GM18519 (cell line): Measurements from ENCODE around the gene MTHFD1L.

Experiments
- ATAC-seq: cut with Tn5 transposase; IDR thresholded peaks from one replicate; pipeline ENCODE4 v1.9.1; 2021; ENCODE audit warnings: mild to moderate bottlenecking, moderate library complexity; ENCODE audit not compliant: unreplicated experiment, low FRiP score

The MTHFD1L gene

DNA sequence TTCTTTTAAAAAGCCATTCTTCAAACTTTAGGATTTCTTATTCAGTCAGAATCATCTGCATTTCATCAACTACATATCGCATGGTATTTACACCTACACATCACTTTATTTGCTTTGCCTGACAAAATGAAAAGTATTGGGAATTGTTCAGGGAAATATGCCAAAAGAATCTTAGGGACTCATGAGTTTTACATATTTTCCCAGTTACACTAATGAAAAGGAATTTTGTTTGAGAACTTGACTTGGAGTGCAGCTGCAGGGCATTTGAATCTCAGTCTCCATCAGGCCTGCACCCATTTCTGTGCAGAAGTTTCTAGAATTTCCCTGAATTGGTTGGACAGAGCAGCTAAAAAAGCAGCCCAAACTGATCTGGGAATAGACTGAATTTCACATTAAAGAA is 65.3 kb downstream of the MTHFD1L start:
- no peak for ATAC-seq

DNA sequence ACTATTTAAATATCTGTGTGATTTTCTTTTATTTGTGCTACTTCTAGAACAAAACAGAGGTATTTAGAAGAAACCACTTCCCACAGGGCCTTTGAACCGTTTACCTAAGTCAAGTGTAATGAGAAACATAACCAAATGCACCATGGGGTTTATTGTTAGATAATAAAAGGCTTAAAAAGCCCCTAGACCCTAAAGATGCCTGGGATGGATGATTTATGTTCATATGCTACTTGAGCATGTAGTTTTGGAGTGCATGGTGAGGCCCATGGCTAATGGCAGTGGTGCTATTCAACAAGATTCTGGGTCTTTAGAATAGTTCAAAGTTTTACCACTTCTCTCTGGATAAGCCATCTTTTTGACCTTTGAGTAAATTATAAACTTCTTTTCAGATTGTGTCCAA is 65.9 kb downstream of the MTHFD1L start:
- no peak for ATAC-seq

DNA sequence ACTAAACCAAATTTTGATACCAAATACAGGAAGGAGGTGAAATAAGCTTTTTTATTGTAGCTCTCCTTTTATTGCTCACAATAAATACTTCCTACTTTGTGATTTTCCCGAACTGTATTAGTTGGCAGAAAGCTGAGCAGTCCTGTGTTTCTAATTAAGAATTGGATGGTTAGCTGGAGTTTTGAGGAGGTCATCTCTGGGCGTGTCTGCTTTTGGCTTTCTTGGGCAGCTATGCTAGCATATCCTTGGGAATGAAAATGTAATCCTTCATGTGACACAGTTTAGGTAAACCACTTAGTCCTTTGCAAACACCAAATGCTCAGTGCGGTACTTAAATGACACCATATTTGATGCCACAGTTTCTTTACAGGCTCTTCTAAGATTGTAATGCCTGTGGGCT is 67.5 kb downstream of the MTHFD1L start:
- ATAC-seq = no peak

DNA sequence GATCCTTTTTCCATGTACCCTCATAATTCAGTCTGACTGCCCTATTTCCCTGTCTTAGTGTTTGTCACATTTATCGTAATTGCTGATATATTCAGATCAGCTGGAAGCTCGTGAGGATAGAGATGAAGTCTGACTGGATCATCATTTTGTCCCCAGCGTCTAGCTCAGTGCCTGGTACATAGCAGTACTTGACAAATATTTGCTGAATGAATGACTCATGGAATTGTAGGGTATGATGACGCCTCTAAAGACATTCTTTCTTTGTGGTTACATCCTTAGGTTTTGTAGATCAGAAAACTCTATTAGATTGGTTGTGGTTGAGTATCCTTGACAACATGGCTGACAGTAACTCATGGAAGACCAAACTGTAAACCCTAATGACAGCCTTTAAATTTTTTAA is 68.9 kb downstream of the MTHFD1L start:
- ATAC-seq = no peak

DNA sequence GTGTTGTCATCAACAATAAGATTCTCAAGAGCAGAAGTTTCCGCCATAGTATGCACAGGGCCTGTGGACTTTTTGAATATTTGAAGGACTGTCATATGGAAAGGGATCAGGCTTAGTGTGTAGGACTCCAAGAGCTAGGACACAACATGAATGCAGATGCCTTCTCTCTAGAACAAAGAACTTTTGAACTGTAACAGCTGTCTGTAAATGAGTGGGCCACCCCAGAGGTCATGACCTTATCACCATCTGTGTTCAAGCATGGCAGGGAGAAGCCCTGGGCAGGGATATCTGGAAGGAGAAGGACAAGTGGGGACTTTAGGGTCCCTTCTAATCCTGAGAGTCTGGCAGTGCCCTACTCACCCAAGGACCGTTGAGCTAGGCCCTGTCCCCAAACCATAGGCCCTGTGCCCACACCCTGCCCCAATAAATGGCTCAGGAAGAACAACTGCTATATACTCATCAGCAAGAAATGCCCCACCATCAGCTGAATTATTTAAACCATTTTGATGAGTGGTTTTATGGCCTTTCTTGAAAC is 70.6 kb downstream of the MTHFD1L start:
- ATAC-seq = no peak

DNA sequence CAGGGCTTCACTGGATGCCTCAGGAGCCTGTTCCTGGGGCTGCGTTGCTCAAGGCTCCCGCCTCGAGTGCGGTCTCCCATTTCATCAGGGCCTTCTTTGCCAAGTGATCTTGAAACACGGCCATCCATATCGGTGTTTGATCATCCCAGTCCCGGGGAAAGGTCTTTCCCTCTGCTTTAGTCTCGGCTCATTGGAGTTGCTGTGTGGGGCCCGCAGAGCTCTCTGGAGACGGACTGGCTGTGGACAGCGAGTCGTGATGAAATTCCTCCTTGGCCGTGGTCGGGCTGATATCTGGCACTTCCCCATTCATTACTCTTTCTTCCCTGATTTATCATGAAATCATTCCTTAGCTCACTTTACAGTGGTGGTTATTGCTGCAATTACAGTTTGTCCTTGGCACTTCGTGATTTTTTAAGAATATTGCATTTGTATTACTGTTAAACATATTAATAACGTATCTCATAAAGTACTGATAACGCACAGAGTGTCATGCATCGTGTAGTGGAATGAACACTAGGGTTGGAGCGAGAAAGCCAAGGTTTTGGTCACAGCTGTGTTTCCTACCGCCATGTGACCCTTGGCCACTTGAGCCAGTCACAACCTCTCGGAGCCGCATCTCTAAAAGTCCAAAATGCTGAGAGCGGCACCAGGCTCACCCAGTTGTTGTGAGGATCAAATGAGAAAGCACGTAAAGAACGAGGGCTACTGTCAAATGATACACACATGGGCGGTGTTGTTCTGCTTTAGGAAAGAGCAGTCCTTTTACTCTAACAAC is 71.8 kb downstream of the MTHFD1L start:
- no peak for ATAC-seq

DNA sequence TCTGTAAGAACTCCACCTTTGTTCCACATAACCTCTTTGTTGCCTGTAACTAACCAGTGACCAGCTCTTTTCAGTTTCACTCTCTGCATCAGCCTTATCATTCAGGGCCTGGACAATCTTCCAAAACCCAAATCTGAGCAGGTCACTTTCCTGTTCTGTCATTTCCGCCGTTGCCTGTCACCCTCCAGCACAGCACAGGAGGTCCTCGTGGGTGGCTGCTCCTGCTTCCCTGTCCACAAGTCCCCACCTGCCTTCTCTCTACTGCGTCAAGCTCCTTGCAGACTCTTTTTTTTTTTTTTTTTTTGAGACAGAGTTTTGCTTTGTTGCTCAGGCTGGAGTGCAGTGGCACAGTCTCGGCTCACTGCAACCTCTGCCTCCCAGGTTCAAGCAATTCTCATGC is 73.9 kb downstream of the MTHFD1L start:
- ATAC-seq = no peak

DNA sequence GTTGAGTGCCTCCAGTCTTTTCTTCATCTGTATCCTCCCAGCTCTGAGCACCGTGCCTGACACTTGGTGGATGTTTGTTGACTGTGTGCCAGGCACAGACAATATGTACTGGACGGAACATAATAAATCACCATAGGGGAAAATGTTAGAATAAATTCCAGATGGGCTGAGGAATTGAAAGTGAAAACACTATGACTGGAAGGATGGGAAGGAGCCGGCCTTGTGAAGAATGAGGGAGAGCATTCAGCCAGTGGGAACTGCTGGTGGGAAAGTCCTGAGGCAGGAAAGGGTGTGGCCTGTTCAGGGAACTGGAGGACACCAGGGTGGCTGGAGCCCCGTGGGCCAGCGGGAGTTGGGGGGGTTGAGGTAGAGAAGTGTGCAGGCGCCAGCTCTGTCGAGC is 75.4 kb downstream of the MTHFD1L start:
- ATAC-seq = no peak

DNA sequence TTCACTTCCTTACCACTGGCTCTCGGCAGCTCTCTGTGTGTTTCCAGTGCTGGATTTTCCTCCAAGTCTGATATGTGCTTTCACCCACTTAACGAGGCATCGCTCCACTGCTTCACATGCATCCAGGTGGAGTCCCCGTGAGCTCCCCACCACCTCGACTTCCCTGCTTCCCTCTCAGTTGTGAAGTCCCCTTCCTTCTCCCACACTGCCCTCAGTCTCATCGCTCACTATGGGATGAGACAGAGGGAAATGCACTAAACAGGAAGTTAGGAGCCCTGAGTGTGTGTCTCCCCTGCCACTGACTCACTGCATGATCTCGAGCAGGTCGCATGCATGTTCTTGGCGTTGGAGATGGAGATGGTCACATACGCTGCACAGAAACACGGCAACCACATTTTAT is 84.0 kb downstream of the MTHFD1L start:
- ATAC-seq = no peak

DNA sequence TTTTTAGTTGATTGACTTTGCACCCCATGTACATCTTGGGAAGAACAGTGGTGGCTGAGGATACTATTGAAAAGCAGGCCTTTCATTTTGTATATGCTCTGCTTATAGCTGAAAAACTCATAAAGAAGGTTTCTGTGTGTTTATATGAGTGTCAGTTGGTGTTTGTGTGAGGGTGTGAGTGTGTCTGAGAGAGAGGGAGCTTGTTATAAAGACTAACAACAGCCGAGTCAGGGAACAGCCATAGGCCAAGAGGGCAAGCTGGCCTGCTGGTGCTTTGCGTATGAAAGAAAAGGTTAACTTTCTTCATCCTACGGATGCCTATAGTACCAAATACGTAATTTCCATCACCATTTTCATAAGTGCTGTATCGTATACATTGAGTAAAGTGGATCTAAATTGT is 88.3 kb downstream of the MTHFD1L start:
- no peak for ATAC-seq

DNA sequence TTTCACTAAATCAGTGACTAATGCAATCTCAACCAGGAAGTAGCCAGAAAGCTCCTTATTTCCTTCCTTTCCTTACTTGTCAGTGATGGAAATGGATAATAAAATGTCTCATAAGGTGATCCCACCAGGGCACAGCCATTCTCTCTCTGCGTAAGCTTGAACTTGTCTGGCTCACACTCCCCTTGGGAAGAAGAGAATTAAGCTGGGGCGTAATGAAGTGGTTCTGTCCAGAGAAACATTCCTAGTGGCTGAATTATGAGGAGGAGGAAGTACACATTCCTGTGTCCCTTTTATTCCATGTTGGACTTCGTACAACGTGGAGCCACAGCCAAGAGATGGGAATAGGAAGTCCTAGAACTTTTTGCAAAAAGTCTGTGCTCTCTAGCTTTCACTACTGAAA is 93.7 kb downstream of the MTHFD1L start:
- ATAC-seq = no peak

DNA sequence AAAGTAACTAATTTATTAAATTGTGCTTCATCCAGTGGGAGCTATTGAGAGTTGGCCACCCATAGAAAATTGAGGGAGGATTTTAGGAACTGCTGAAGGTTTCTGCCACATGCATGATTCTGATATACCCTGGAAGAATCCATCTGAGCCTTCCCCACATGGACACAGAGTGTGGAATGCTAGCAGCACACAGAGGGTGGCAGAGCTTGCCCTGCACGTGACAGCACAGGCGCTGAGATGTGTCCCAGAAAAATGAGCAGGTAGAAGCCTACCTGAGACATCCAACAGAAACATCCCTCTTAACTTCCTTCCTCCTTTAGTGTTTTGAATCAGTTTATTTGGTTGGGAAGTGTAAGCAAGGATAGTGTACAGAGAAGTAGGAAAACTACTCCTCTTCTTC is 96.9 kb downstream of the MTHFD1L start:
- no peak for ATAC-seq

DNA sequence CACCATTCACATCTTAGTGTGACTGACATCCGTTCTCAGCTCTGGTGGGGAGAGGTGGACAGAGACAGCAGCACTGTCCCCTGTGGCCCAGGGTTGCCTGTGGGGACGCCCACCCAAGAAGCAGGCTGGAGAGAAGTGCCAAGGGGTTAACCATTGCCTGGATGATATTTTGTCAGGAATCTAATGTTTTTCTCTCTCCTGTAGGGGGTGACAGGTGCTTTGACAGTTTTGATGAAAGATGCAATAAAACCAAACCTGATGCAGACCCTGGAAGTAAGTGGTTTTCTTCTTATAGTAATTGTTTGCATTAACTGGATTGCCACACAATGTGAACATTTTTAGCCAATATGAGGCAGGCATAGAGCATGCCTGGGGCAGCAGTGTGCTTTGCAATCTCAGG is 99.3 kb downstream of the MTHFD1L start:
- no peak for ATAC-seq

DNA sequence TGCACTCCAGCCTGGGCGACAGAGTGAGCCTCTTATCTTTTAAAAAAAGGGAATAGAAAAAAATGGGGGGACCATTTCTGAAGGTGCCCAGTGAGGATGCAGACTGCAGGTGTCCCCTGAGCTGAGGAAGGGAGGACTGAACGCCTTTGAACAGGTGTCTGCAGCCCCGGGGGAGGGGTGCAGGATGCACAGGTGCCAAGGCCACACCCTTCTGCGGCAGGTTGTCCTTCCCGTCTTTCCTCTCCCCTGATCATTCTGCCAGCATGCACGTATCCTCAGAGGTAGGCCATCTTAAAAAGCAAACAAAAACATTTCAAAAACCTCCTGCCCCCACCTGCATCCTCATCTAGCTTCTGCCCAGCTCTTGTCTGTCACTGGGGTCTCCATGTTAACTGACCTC is 101.3 kb downstream of the MTHFD1L start:
- ATAC-seq = no peak

DNA sequence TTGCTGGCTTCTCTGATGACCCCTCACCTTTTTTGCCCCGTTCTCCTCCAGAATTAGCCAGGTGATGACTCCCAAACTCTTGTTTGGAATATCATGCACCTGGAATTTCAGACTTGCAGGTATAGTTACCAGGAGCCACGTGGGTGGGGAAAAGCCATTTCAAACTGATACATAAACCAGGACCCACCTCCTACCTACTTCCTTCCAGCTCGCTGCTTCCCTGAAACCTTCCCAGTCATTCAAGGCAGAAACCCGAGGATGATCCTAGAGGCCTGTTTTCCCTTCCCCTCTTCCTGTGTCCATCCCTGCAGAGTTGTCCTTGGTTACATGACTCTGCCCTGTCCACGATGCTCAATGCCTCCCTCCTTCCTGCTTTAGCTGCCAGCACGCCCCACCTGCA is 101.9 kb downstream of the MTHFD1L start:
- ATAC-seq = no peak

DNA sequence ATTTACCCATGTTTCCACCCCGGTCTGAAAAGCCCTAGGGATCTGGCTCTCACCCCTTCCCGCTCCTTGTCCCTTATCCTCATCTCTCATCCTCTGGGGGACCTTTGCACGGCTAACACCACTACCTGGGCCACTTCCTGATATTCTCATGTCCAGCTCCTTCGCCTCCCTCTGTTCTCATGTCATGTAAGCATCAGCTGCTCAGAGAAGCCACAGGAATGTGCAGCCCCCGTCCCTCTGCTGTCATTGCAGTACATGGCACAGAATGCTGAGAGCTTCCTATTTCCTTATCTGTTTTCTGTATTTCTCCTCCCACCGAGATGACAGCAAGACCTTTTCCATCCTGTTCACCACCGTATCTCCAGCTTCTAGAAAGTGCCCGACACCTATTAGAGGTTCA is 102.4 kb downstream of the MTHFD1L start:
- ATAC-seq = no peak

DNA sequence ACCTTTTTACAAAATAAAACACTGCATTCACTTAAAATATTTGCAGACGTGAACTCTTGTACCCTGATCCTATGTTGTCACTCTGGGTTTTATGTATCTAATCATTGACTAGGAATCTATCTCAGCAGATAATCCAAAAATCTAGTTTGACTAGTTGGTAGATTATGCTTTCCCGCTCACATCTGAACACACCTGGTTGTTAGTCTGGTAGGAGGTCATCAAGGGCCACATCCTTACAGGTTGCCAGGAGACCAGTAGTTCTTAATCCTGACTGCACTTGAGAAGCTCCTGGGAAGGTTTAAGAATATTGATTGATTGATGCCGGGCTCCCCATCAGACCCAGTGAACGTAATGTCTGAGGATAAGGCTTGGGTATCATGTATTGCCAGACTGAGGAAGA is 104.4 kb downstream of the MTHFD1L start:
- ATAC-seq = no peak

DNA sequence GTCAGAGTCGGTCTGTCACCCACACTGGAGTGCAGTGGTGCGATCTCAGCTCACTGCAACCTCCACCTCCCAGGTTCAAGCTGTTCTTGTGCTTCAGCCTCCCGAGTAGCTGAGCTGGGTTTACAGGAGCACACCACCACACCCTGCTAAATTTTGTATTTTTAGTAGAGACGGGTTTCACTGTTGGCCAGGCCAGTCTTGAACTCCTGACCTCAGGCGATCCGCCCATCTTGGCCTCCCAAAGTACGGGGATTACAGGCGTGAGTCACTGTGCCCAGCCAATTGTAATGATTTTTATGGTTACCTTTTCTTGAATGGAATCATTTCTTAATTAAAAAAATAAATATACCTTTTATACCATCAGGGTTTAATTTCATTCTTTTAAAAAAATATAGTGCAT is 105.7 kb downstream of the MTHFD1L start:
- no peak for ATAC-seq

DNA sequence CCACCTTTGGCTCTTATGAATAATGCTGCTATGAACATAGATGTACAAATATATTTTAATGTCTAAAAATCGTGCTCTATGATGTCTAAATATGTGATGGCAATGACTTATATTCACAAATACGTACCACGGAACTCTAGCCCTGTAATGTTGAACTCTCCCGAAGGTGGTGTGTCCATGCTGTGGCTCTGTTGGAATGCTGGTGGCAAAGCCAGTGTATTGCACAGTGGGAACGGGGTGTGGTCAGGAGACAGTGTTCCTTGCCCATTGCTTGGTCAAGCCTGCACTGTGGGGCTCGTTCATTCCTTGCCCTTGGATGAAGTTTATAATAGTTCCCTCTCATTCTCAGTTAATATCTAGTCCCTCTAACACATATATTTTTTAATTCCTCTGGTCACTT is 109.6 kb downstream of the MTHFD1L start:
- no peak for ATAC-seq

DNA sequence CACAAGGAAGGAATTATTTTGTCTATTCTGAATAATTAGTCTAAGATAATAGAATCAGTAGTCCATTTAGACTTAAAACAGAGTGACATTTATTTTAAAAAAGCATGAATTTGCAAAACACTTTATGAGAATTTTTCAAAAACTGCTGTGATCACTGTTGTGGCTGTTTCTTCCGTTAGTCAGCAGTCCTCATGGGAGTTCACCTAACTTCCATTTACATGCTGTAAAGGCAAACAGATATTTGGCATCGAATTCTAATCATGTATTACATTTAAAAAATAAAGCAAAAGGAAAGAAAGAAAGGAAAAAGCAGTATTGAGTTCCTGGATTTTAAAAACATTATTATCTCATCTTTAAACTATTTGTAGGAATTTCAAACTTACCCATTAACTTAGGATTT is 111.8 kb downstream of the MTHFD1L start:
- ATAC-seq = no peak

DNA sequence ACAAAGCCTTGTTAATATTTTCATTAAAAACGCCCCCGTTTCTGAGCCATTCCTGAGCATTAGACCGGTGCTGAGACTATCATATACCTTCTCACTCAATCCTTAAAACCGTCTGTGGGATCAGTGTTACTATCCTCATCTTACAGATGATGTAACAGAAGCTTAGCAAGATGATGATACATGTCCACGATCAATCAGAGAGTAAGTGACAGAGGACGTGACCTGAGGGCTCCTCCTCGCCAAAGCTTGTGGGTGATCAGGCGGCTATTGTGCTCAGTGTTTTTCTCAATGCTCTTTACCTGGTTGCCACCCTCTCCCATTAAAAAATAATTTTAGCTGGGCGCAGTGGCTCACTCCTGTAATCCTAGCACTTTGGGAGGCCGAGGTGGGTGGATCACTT is 113.1 kb downstream of the MTHFD1L start:
- ATAC-seq = no peak

DNA sequence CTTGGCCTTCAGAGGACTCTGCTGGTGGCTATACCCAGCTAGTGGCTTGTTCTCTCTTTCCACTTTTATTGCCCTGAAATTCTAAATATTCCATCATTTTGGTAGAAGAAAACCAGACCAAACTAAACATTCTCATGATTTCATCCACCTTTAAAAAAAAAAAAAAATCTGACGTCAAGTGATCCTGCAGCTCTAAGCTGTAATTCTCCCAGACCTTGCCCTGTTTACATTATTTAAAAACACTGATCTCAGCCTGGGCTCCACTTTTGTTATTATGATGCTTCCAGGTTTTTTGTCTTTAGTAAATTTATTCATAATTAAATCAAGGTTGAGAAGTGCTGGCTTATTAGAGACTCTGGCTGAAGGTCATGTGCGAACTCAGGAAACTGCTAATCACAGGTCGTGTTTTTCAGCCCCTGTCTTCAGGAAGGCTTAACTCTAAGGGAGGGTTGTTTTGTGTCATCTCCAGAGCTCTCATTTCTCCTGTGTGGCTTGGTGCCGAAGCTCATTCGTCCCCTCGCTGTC is 114.4 kb downstream of the MTHFD1L start:
- no peak for ATAC-seq
